K562 (cell line): ENCODE results near the gene AGPAT1. TPM values are rescaled to one million over a fixed set of nuclear protein-coding genes. Genes with fewer than 3 reads are reported as not detected.
A peak's percentile ranks its signal among the peaks of the same experiment; 100 is the strongest.

ENCODE experiments used
- ATF7 ChIP-seq: fragments of 450-650 bp; IDR thresholded peaks from 2 replicates; pipeline ENCODE4 v1.7.1; 2014; ENCODE audit warnings: mild to moderate bottlenecking, moderate library complexity
- EGR1 ChIP-seq: fragments of 450-650 bp; conservative IDR thresholded peaks from 2 replicates; pipeline ENCODE4 v1.6.1; 2017; ENCODE audit warnings: mild to moderate bottlenecking
- EHMT2 ChIP-seq: fragments of 450-650 bp; IDR thresholded peaks from 2 replicates; pipeline ENCODE4 v1.6.1; 2018; ENCODE audit warnings: antibody characterized with exemption
- ELF4 ChIP-seq: fragments of 450-650 bp; formaldehyde crosslinking; IDR thresholded peaks from 2 replicates; pipeline ENCODE4 v1.4.0; 2022; ENCODE audit warnings: missing genetic modification characterization
- ILF3 ChIP-seq: fragments of 450-650 bp; IDR thresholded peaks from 2 replicates; pipeline ENCODE4 v1.6.1; 2018; ENCODE audit warnings: antibody characterized with exemption, mild to moderate bottlenecking, moderate library complexity, borderline replicate concordance
- MTA3 ChIP-seq: fragments of 450-650 bp; formaldehyde crosslinking; IDR thresholded peaks from 2 replicates; pipeline ENCODE4 v1.6.1; 2017; ENCODE audit warnings: mild to moderate bottlenecking, borderline replicate concordance
- NELFE ChIP-seq: IDR thresholded peaks from 2 replicates; pipeline ENCODE4 v1.6.1; 2011; ENCODE audit warnings: mild to moderate bottlenecking; ENCODE audit not compliant: insufficient read depth, insufficient read length
- PYGO2 ChIP-seq: fragments of 450-650 bp; IDR thresholded peaks from 2 replicates; pipeline ENCODE4 v1.6.1; 2016; ENCODE audit warnings: mild to moderate bottlenecking, missing genetic modification characterization, moderate library complexity, missing compliant biosample characterization
- RBBP5 ChIP-seq: fragments of 200-600 bp; sonication (generic); IDR thresholded peaks from 2 replicates; pipeline ENCODE4 v1.6.1; 2012; ENCODE audit warnings: borderline replicate concordance, mild to moderate bottlenecking, low read length, control low read depth, inconsistent platforms; ENCODE audit not compliant: insufficient read depth, poor library complexity, severe bottlenecking
- RCOR1 ChIP-seq, 2 experiments: IDR thresholded peaks; 2 replicates each; pipeline ENCODE4 v1.6.1; 2012; ENCODE audit warnings: low read depth in 2 of 2, low read length in 2 of 2, borderline replicate concordance in 1 of 2, improper control_type of control experiment in 1 of 2
- SP2 ChIP-seq: IDR thresholded peaks from 2 replicates; pipeline ENCODE4 v1.6.1; 2011; ENCODE audit warnings: mild to moderate bottlenecking, low read depth, low read length, moderate library complexity; ENCODE audit not compliant: poor library complexity, severe bottlenecking; ENCODE audit errors: extremely low read depth
- SRF ChIP-seq, 2 experiments: fragments of 250-450, 450-650 bp in 1 of 2; sonication (Bioruptor Pico) in 1 of 2; sonication (generic) in 1 of 2; formaldehyde crosslinking; IDR thresholded peaks; 2 replicates each; pipeline versions ENCODE4 v1.5.0 to v1.5.1; 2020 to 2022; ENCODE audit warnings: mild to moderate bottlenecking in 1 of 2, missing genetic modification reagents in 1 of 2
- TRIM28 ChIP-seq: fragments of 450-650 bp; IDR thresholded peaks from 2 replicates; pipeline ENCODE4 v1.6.1; 2017
- TSC22D4 ChIP-seq: fragments of 450-650 bp; IDR thresholded peaks from 2 replicates; pipeline ENCODE4 v1.6.1; 2016; ENCODE audit warnings: missing genetic modification characterization, missing biosample characterization, control low read depth
- ZNF785 ChIP-seq: fragments of 250-450 bp; sonication (Bioruptor Pico); IDR thresholded peaks from 2 replicates; pipeline ENCODE4 v1.4.0; 2020; ENCODE audit warnings: mild to moderate bottlenecking
- polyA plus RNA-seq, 8 experiments: library from polyadenylated mRNA; depleted of rRNA in 4 of 8; stranded (reverse) in 5 of 8; unstranded in 3 of 8; fragments of >200 nt; fragmentation: Nextera tagmentation in 2 of 8; fragmentation: Illumina TruSeq in 1 of 8; extraction: Ambion mirVana in 2 of 8; extraction: Trizol in 1 of 8; gene quantifications; 2 replicates each; pipeline versions ENCODE4 v1.2.1 to v1.2.3, GENCODE V29; 2011 to 2014; ENCODE audit warnings: inconsistent platforms in 1 of 8, missing spikeins in 1 of 8
- total RNA-seq, 7 experiments: library from RNA; depleted of rRNA in 6 of 7; stranded (reverse); fragments of >200 nt in 6 of 7; fragmentation: Illumina TruSeq in 2 of 7; extraction: Trizol in 2 of 7; gene quantifications; 2 replicates each; pipeline versions ENCODE4 v1.2.1 to v1.2.3, GENCODE V29; 2011 to 2021; ENCODE audit warnings: low replicate concordance in 1 of 7
- TF ChIP-seq, protein P1 (sequence below): fragments of 450-650 bp; IDR thresholded peaks from 2 replicates; pipeline ENCODE4 v1.7.1; 2018; ENCODE audit warnings: mild to moderate bottlenecking, low read depth; ENCODE audit not compliant: partially characterized antibody
- TF ChIP-seq, protein P2 (sequence below), 2 experiments: IDR thresholded peaks; 2 replicates each; pipeline ENCODE4 v1.6.1; 2011; ENCODE audit warnings: borderline replicate concordance in 1 of 2, control low read depth in 1 of 2, low read depth in 1 of 2, low read length in 1 of 2, mild to moderate bottlenecking in 1 of 2, mixed read lengths in 1 of 2, moderate library complexity in 1 of 2; ENCODE audit not compliant: insufficient read depth in 1 of 2, insufficient read length in 1 of 2, poor library complexity in 1 of 2, severe bottlenecking in 1 of 2; ENCODE audit errors: extremely low read depth in 1 of 2
- TF ChIP-seq, protein P3 (sequence below): sonication (generic); formaldehyde crosslinking; IDR thresholded peaks from 2 replicates; pipeline ENCODE4 v1.8.1; 2022; ENCODE audit warnings: missing genetic modification reagents
- TF ChIP-seq, protein P4 (sequence below): fragments of 450-650 bp; IDR thresholded peaks from 2 replicates; pipeline ENCODE4 v1.6.1; 2018; ENCODE audit warnings: mild to moderate bottlenecking, low read depth; ENCODE audit not compliant: partially characterized antibody
- TF ChIP-seq, protein P5 (sequence below): sonication (generic); formaldehyde crosslinking; IDR thresholded peaks from 2 replicates; pipeline ENCODE4 v1.8.1; 2023; ENCODE audit warnings: mild to moderate bottlenecking, missing genetic modification reagents

Gene AGPAT1
- total and polyA plus RNA-seq, 9 of the 15 experiments (the other 6 are each of a cell fraction or from before 2014, with no cell fraction given) = 37.9 to 176 (median 69.4) TPM

DNA sequence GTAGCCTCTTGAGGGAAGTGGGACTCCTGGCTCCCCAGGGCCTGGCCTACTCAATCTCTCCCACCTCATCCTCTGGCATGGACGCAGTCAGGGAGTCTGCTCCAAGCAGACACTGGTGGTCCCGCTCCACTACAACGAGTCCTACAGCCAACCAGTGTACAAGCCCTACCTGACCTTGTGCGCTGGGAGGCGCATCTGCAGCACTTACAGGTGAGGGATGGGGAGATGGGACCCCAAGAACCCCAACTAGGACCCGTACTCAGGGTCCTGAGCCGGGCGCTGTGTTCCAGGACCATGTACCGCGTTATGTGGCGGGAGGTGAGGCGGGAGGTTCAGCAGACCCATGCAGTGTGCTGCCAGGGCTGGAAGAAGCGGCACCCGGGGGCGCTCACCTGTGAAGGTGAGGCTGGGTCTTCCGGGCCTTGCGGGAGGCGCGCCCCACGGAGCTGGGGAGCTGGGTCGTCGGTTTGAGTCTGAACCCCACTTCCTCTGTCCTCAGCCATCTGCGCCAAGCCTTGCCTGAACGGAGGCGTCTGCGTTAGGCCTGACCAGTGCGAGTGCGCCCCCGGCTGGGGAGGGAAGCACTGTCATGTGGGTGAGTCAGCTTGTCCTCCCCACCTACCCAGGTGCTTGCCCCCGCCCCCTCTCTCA, 9.3 kb downstream of the AGPAT1 start (continued):
- TF ChIP-seq ELF4 (CRISPR knock-in tag) (no peak), EGR1 (peak; percentile 26; the same call in 1 of the 2 replicates), EHMT2 (no peak), PYGO2 (no peak), ZNF785 (CRISPR knock-in tag) (no peak), MTA3 (no peak), SRF (CRISPR knock-in tag; IDR thresholded peaks at IDR 0.05) (no peak), RCOR1 (IDR thresholded peaks at IDR 0.05; ENCODE audit: borderline replicate concordance in 1 of 2, low read depth in 2 of 2, low read length in 2 of 2) (no peak), RBBP5 (peak; percentile 8), NELFE (no peak), ATF7 (no peak), SP2 (no peak), ILF3 (no peak), TRIM28 (no peak), TSC22D4 (tag) (no peak)
- TF ChIP-seq, protein P1, sequence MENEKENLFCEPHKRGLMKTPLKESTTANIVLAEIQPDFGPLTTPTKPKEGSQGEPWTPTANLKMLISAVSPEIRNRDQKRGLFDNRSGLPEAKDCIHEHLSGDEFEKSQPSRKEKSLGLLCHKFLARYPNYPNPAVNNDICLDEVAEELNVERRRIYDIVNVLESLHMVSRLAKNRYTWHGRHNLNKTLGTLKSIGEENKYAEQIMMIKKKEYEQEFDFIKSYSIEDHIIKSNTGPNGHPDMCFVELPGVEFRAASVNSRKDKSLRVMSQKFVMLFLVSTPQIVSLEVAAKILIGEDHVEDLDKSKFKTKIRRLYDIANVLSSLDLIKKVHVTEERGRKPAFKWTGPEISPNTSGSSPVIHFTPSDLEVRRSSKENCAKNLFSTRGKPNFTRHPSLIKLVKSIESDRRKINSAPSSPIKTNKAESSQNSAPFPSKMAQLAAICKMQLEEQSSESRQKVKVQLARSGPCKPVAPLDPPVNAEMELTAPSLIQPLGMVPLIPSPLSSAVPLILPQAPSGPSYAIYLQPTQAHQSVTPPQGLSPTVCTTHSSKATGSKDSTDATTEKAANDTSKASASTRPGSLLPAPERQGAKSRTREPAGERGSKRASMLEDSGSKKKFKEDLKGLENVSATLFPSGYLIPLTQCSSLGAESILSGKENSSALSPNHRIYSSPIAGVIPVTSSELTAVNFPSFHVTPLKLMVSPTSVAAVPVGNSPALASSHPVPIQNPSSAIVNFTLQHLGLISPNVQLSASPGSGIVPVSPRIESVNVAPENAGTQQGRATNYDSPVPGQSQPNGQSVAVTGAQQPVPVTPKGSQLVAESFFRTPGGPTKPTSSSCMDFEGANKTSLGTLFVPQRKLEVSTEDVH = no peak
- TF ChIP-seq, protein P2, sequence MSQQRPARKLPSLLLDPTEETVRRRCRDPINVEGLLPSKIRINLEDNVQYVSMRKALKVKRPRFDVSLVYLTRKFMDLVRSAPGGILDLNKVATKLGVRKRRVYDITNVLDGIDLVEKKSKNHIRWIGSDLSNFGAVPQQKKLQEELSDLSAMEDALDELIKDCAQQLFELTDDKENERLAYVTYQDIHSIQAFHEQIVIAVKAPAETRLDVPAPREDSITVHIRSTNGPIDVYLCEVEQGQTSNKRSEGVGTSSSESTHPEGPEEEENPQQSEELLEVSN (IDR thresholded peaks at IDR 0.05; ENCODE audit: borderline replicate concordance in 1 of 2, extremely low read depth in 1 of 2, insufficient read depth in 1 of 2, insufficient read length in 1 of 2, low read depth in 1 of 2, low read length in 1 of 2, poor library complexity in 1 of 2, severe bottlenecking in 1 of 2) = no peak
- TF ChIP-seq, protein P3, sequence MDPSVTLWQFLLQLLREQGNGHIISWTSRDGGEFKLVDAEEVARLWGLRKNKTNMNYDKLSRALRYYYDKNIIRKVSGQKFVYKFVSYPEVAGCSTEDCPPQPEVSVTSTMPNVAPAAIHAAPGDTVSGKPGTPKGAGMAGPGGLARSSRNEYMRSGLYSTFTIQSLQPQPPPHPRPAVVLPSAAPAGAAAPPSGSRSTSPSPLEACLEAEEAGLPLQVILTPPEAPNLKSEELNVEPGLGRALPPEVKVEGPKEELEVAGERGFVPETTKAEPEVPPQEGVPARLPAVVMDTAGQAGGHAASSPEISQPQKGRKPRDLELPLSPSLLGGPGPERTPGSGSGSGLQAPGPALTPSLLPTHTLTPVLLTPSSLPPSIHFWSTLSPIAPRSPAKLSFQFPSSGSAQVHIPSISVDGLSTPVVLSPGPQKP (CRISPR knock-in tag) = no peak
- TF ChIP-seq, protein P4, sequence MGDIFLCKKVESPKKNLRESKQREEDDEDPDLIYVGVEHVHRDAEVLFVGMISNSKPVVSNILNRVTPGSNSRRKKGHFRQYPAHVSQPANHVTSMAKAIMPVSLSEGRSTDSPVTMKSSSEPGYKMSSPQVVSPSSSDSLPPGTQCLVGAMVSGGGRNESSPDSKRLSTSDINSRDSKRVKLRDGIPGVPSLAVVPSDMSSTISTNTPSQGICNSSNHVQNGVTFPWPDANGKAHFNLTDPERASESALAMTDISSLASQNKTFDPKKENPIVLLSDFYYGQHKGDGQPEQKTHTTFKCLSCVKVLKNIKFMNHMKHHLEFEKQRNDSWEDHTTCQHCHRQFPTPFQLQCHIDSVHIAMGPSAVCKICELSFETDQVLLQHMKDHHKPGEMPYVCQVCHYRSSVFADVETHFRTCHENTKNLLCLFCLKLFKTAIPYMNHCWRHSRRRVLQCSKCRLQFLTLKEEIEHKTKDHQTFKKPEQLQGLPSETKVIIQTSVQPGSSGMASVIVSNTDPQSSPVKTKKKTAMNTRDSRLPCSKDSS = no peak
- TF ChIP-seq, protein P5, sequence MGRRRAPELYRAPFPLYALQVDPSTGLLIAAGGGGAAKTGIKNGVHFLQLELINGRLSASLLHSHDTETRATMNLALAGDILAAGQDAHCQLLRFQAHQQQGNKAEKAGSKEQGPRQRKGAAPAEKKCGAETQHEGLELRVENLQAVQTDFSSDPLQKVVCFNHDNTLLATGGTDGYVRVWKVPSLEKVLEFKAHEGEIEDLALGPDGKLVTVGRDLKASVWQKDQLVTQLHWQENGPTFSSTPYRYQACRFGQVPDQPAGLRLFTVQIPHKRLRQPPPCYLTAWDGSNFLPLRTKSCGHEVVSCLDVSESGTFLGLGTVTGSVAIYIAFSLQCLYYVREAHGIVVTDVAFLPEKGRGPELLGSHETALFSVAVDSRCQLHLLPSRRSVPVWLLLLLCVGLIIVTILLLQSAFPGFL (CRISPR knock-in tag) = no peak
